Suprapubic skin (tissue), 4 donors: ENCODE measurements around the gene IQSEC3. TPM values are rescaled to one million over a fixed set of nuclear protein-coding genes. Genes with fewer than 3 reads are reported as not detected.

Experiments used
- DNase-seq, 2 donors: peaks; one replicate each; pipeline ENCODE4 v3.0.0-alpha.2; 2019; ENCODE audit warnings: low spot score in 2 of 2
- H3K27ac ChIP-seq: fragments of 200-600 bp; sonication (generic); one replicate; pipeline ENCODE4 v1.5.1; 2019
- H3K27me3 ChIP-seq: fragments of 200-600 bp; sonication (generic); one replicate; pipeline ENCODE4 v1.5.1; 2019
- H3K36me3 ChIP-seq: fragments of 200-600 bp; sonication (generic); one replicate; pipeline ENCODE4 v1.5.1; 2019
- H3K4me1 ChIP-seq: fragments of 200-600 bp; sonication (generic); one replicate; pipeline ENCODE4 v1.5.1; 2019
- H3K4me3 ChIP-seq: fragments of 200-600 bp; sonication (generic); one replicate; pipeline ENCODE4 v1.5.1; 2019; ENCODE audit warnings: mild to moderate bottlenecking
- H3K9me3 ChIP-seq: fragments of 200-600 bp; sonication (generic); one replicate; pipeline ENCODE4 v1.5.1; 2019
- EP300 ChIP-seq: sonication (generic); formaldehyde crosslinking; IDR thresholded peaks from one replicate; pipeline ENCODE4 v1.6.1; 2017; ENCODE audit warnings: antibody characterized with exemption
- POLR2A ChIP-seq, 2 donors: fragments of 450-650 bp; IDR thresholded peaks; one replicate each; pipeline ENCODE4 v1.6.1; 2017; ENCODE audit warnings: antibody characterized with exemption in 2 of 2, mild to moderate bottlenecking in 2 of 2, moderate library complexity in 2 of 2
- POLR2AphosphoS5 ChIP-seq, 3 donors: sonication (generic); formaldehyde crosslinking; IDR thresholded peaks; one replicate each; pipeline ENCODE4 v1.6.1; 2017; ENCODE audit warnings: antibody characterized with exemption in 3 of 3
- WGBS: methylation state at CpG from one replicate; pipeline ENCODE4 v1.1.5; 2018; 5-methylcytosine and 5-hydroxymethylcytosine counted together
- total RNA-seq, 4 donors: library from RNA; depleted of rRNA; stranded (reverse); fragments of >200 nt; gene quantifications; one replicate each; pipeline ENCODE4 v1.1.0, GENCODE V29; 2016
- TF ChIP-seq, protein P1 (sequence below), 2 donors: fragments of 200-600 bp in 1 of 2; fragments of 450-650 bp in 1 of 2; sonication (generic) in 1 of 2; IDR thresholded peaks; one replicate each; pipeline ENCODE4 v1.5.1; 2016 to 2019; ENCODE audit warnings: antibody characterized with exemption in 2 of 2, mild to moderate bottlenecking in 1 of 2, moderate library complexity in 1 of 2

The IQSEC3 gene
- total RNA-seq, 4 donors from 2014 or later, result 0.18 to 0.21 TPM; not detected in 2

- TF ChIP-seq, protein P1, sequence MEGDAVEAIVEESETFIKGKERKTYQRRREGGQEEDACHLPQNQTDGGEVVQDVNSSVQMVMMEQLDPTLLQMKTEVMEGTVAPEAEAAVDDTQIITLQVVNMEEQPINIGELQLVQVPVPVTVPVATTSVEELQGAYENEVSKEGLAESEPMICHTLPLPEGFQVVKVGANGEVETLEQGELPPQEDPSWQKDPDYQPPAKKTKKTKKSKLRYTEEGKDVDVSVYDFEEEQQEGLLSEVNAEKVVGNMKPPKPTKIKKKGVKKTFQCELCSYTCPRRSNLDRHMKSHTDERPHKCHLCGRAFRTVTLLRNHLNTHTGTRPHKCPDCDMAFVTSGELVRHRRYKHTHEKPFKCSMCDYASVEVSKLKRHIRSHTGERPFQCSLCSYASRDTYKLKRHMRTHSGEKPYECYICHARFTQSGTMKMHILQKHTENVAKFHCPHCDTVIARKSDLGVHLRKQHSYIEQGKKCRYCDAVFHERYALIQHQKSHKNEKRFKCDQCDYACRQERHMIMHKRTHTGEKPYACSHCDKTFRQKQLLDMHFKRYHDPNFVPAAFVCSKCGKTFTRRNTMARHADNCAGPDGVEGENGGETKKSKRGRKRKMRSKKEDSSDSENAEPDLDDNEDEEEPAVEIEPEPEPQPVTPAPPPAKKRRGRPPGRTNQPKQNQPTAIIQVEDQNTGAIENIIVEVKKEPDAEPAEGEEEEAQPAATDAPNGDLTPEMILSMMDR (IDR thresholded peaks at IDR 0.05), result no peak
- no peak for TF ChIP-seq POLR2AphosphoS5 (IDR thresholded peaks at IDR 0.05)
- Histone ChIP-seq H3K9me3 (no peaks in the 10 kb centered on the region), H3K27ac (no peak overlapping the region), H3K4me1 (peaks cover 9% of the 10 kb centered on the region), H3K4me3 (no peak overlapping the region), H3K36me3 (no peaks in the 10 kb centered on the region), H3K27me3 (peaks cover 55% of the 10 kb centered on the region)
- 92% methylated on average over 4 of the region's 5 CpGs for WGBS
- DNase-seq, result no peak
These were observed 151.7 kb downstream of the IQSEC3 start for GRCh38 chr12:218221-218620.

- no peak overlapping the region for H3K4me3 ChIP-seq
- no peak for DNase-seq
- H3K27ac ChIP-seq, result no peak overlapping the region
- no peaks in the 10 kb centered on the region for H3K9me3 ChIP-seq
- H3K27me3 ChIP-seq, result peaks cover 47% of the 10 kb centered on the region
- H3K4me1 ChIP-seq, result peaks cover 1% of the 10 kb centered on the region
- TF ChIP-seq POLR2A (IDR thresholded peaks at IDR 0.05) (no peak), EP300 (no peak), POLR2AphosphoS5 (IDR thresholded peaks at IDR 0.05) (no peak)
- TF ChIP-seq, protein P1 (IDR thresholded peaks at IDR 0.05), result no peak
- H3K36me3 ChIP-seq, result no peaks in the 10 kb centered on the region
- WGBS, result 48% methylated on average over 30 of the region's 30 CpGs
These were observed 152.4 kb downstream of the IQSEC3 start for GRCh38 chr12:218728-219590.

DNA sequence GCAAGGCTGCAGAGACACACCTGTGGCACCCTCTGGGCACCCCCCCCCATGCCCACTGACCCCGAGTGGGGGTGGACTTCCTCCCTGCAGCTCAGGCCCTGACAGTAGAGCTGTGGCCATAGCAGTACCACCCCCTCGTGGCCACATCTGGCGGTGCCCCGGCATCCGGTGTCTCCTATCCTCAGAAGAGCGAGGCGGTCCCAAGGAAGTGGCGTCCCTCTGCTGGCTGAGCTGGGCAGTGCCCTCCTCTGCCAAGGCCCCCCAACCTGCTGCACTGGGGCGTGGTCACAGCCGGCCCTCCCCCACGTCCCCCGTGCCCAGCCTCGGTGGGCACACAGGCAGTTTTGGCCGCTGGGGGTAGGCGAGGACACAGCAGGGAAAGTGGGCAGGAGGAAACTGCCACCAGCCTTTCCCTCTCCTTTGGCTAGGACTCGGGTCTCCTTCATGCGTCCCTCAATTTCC is 153.4 kb downstream of the IQSEC3 start:
- Histone ChIP-seq H3K4me1 (no peaks in the 10 kb centered on the region), H3K27ac (no peak overlapping the region), H3K27me3 (peaks cover 39% of the 10 kb centered on the region), H3K4me3 (no peak overlapping the region), H3K36me3 (no peaks in the 10 kb centered on the region), H3K9me3 (no peaks in the 10 kb centered on the region)
- no peak for TF ChIP-seq POLR2A (IDR thresholded peaks at IDR 0.05)
- TF ChIP-seq, protein P1 (IDR thresholded peaks at IDR 0.05), result peak; percentile 37 to 65
- DNase-seq, result peak in 1 of 2 donors; percentile 87
- no CpG with 5 or more reads among the region's 17 CpGs for WGBS

- no peaks in the 10 kb centered on the region for H3K4me1 ChIP-seq
- peaks cover 34% of the 10 kb centered on the region for H3K27me3 ChIP-seq
- H3K27ac ChIP-seq, result no peak overlapping the region
- TF ChIP-seq POLR2A (IDR thresholded peaks at IDR 0.05), result no peak
- TF ChIP-seq, protein P1 (IDR thresholded peaks at IDR 0.05), result no peak
- no peak for TF ChIP-seq POLR2AphosphoS5 (IDR thresholded peaks at IDR 0.05)
- no peak for TF ChIP-seq EP300
- no peaks in the 10 kb centered on the region for H3K36me3 ChIP-seq
- no peak for DNase-seq
- no peak overlapping the region for H3K4me3 ChIP-seq
- no peaks in the 10 kb centered on the region for H3K9me3 ChIP-seq
- WGBS, result 49% methylated on average over 5 of the region's 6 CpGs
These were observed 153.9 kb downstream of the IQSEC3 start for GRCh38 chr12:220491-220890.

- TF ChIP-seq EP300 (no peak), POLR2A (IDR thresholded peaks at IDR 0.05) (no peak)
- TF ChIP-seq, protein P1 (IDR thresholded peaks at IDR 0.05), result no peak
- WGBS, result 65% methylated on average over 12 of the region's 19 CpGs
- no peaks in the 10 kb centered on the region for H3K9me3 ChIP-seq
- H3K4me3 ChIP-seq, result no peak overlapping the region
- no peaks in the 10 kb centered on the region for H3K4me1 ChIP-seq
- no peaks in the 10 kb centered on the region for H3K36me3 ChIP-seq
- H3K27ac ChIP-seq, result no peak overlapping the region
- H3K27me3 ChIP-seq, result peaks cover 33% of the 10 kb centered on the region
- no peak for DNase-seq
These were observed 154.5 kb downstream of the IQSEC3 start for GRCh38 chr12:220946-221550.
